Measurements from ENCODE around the gene DCLK2.

The DCLK2 gene

DNA sequence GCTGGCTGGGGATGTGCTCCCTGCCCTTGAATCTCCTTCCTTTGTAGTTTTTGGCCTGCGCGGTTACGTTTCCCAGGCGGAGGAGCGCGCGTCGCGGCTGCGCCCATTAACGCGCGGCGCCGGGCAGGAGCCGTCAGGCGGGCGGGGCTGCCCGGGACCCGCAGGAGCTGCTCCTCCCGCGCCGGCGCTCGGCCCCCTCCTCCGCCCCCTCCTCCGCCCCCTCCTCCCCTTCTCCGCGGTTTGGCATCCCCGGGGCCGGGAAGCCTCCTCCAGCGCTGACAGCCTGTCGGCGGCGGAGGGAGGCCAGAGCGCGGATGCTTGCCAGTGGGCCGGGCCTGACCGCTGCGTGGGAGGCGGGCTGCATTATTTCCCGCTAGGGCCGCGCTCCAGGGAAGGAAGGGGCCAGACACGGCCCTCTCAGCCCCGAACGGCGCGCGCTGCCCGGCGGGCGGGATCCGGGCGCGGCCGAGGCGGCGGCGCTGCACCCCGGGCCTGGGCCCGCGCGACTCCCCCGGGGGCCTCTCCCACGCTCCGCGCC lies at the start of gene DCLK2:
Gene DCLK2, plus strand, starts transcription at position 405 of the 538 bp plus-strand sequence. CDS start 583 bp downstream, outside the sequence.
- DNase-seq: peak; percentile 93

GRCh38 chr4:150032541-150032940 lies 45.7 kb upstream of the DCLK2 start:
- no peak for DNase-seq

GRCh38 chr4:150033081-150033480 lies 45.2 kb upstream of the DCLK2 start:
- DNase-seq: no peak

- DNase-seq: no peak
These were observed 44.3 kb upstream of the DCLK2 start for GRCh38 chr4:150033901-150034300.

GRCh38 chr4:150037251-150037856 lies 40.9 kb upstream of the DCLK2 start:
- DNase-seq: no peak

DNA sequence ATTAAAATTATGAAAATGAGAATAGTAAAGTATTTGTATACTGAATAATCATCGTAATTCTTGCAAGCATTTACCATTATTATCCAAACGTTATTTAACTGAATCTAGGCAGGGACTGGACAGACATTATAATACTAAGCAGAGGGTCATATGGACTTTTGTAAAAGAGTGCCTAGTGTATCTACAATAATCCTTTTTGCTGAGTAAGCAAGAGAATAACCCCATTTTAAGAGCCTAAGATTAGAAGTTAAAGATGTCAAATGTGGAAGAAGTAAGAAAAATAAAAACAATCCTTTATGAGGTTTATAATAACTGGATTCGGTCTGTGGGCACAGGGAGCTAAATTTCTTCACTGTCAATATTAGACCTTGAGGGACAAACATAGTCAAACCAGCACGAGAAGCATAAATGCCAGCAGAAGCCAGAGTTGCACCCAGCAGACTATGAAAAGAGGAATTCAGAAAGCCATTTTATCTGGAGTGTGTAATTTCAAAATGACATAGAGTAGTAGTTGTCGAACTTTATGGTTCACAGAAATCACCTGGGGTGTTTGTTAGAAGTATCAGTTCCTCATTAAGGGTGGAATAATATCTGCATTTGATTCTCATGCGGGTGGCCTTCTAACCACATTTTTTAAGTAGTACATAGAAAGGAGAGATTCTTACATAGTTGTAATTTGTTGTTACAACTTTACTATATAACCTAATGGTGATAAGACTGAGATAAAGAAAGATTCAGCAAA lies 39.7 kb upstream of the DCLK2 start:
- DNase-seq: no peak

- no peak for DNase-seq
These were observed 38.7 kb upstream of the DCLK2 start for GRCh38 chr4:150039274-150040127.

DNA sequence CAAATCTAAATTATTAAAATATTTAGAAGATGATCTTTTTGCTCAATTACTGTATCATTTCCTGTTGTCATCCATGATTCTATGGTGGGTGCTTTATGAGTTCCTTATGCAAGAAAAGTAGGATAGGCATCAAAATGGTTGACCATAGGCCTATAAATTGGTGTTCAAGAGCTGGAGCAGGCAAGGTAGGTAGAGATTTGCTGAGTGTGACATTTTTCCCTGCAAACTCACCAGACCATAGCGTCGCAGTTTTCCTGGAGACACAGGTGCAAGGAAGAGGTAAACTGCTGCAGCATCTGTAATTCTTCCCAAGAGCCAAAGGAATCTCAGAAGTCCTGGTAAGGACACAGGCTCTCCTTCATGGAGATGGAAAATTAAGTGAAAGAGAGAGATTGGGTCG lies 33.7 kb upstream of the DCLK2 start:
- no peak for DNase-seq

GRCh38 chr4:150045410-150045809 lies 32.8 kb upstream of the DCLK2 start:
- DNase-seq: no peak

DNA sequence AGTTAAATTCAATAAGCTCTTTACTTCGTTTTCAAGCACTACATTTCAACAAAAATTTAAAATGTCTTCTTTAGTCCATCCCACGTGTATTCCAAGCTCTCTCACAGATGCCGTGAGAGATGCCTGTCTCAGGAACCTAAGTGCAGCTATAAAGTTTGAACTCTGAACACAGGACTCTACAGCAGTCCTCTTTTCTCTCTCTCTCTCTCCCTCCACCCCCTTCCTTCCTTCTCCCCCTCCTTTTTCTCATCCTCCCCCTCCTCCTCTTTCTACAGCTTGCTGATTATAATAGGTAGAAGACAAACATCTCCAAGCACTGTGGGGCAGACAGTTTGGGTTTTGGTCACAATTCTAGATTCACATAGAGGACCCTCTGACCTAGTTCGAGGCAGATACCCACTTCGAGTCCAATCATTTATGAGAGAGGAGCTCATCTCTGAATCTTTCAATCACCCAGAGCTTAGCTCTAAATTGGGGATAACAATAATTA lies 31.5 kb upstream of the DCLK2 start:
- no peak for DNase-seq

DNA sequence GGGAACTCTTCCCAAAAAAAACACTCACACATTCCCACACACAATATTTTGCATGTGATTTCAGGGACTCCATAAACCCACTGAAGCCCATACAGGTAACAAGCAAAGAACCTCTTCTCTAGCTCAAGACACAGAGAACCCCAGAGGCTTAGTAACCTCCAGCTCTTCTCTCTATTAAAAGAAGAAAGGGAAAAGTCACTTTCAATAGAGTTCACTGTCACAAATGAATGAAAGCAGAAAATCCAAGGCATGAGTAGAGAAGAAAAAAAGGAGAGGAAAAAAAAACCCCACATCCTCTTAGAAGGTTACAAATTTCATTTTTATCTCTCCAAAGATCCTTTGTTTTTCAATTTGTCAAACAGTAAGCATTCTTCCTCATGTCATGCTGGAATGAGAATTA lies 30.7 kb upstream of the DCLK2 start:
- DNase-seq: peak; percentile 51

DNA sequence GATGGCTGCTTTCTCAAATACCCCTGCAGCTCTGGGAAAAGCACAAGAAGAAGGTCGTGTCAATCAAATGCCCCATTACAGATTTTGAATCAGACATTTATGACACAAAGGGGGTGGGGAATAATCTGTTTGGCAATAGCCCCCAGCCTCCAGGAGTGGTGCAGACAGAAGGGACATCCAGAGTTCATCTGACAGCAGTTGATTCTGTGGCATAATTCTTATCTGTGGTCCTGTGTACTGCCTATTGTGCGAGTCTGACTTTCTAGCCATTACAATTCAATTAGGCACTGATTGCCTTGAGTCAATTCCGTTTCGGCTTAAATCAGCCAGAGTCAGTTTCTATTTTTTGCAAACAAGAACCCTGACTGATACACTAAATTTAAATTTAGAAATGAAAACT lies 28.6 kb upstream of the DCLK2 start:
- no peak for DNase-seq

GRCh38 chr4:150050566-150050965 lies 27.7 kb upstream of the DCLK2 start:
- no peak for DNase-seq

DNA sequence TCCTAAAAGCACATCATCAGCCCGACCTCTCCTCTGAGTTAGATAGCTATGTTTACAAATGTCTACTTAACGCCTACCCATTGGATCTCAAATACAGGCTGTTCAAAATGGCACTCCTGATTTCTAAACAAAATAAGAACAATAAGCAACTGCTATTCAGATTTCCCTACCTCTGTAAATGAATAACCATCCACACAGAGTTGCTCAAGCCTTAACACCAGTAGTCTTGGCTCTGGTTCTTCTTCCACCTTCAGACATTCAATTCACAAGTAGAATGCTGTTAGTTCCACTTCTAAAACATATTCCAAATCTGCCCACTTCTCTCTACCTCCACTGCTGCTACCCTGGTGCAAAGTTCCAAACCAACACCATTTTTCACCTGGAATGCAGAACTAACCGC lies 27.1 kb upstream of the DCLK2 start:
- DNase-seq: no peak

DNA sequence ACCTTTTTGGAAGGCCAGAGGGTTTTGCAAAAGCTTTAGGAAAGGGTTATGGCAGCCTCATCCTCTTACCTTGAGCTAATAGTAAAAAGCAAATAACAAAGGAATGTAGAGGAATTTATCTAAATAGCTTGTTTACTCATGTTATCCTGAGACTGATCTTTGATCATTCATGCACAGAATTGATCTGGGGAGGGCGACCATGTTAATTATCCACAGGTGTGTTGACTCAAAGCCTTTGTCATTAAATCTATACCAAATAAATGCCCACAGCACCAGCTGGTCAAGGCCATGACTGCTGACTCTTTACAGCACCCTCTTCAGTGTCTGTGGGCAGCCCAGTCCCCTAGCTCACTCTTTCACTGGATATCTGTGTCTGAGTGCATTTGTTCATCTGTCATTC lies 22.8 kb upstream of the DCLK2 start:
- DNase-seq: no peak

GRCh38 chr4:150056569-150056968 lies 21.7 kb upstream of the DCLK2 start:
- DNase-seq: no peak

- DNase-seq: no peak
These were observed 17.0 kb upstream of the DCLK2 start for GRCh38 chr4:150061086-150061776.

GRCh38 chr4:150063128-150063527 lies 15.1 kb upstream of the DCLK2 start:
- DNase-seq: no peak

GRCh38 chr4:150065740-150066139 lies 12.5 kb upstream of the DCLK2 start:
- no peak for DNase-seq

- DNase-seq: no peak
These were observed 10.4 kb upstream of the DCLK2 start for GRCh38 chr4:150067859-150068258.

DNA sequence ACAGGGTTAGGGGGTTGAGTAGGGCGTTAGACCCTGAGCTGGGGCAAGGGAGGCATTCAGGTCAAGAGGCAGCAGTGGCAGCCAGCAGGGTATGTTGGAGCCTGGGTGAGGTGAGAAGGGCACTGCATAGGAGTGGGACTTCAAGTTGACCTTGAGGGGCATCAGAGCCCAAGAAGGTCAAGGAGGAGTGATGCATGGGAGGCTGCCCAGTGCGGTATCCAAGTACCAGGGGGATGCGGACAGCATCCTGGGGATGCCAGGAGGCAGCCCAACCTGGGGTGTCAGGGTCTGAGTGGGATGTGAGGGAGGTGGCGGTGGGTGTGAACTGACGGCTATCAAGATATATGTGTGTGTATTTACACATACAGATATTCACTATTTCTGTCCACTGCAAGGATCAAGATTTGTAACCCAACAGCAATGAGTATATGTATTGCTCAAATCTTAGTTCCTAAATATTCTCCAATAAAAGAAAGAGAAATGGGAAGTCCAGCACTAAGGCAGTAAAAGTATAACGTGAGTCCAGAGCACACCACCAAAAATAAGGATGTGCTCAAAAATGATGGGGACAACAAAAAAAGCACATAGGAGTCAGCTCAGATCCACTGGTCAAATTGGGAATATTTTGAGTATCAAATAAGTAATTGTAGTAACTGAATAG lies 9.8 kb upstream of the DCLK2 start:
- DNase-seq: no peak

DNA sequence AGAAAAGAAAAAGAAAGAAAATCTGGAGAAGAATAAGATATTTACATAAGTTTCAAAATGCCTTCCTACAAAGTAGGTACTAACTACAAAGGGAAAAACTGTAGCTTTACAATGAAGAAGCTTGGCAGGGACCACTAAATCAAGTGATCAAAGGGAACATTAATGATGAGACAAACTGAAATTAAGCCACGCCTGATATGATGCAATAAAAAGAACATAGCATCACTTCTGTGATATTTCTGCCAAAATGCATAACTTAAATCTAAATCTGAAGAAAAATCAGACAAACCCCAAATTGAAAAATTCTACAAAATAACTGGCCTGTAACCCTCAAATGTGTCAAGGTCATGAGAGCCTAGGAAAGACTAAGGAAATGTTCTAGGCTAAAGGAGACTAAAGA lies 8.9 kb upstream of the DCLK2 start:
- DNase-seq: no peak

Data from eye (tissue), 1 donor.